ENCODE results near the gene FER. TPM values are rescaled to one million over a fixed set of nuclear protein-coding genes. Genes with fewer than 3 reads are reported as not detected.

The FER gene
- total RNA-seq, 4 donors from 2014 or later, result 2.2 to 7.5 (median 3.7) TPM

- Histone ChIP-seq H3K4me1 (no peaks in the 10 kb centered on the region), H3K36me3 (no peaks in the 10 kb centered on the region), H3K27ac (no peak overlapping the region), H3K9me3 (no peaks in the 10 kb centered on the region), H3K4me3 (no peak overlapping the region), H3K27me3 (no peaks in the 10 kb centered on the region)
- DNase-seq, result no peak
- no peak for ATAC-seq
- intact Hi-C loops (cut with DNase I; ENCODE audit: low total_unique reads), result no loop called here
- no peak for TF ChIP-seq CTCF (IDR thresholded peaks at IDR 0.05 in 4 of 5, conservative IDR thresholded peaks at IDR 0.05 in 1 of 5)
- in situ Hi-C loops (cut with MboI; ENCODE audit: low sequenced_read_pairs in 4 of 4), result no loop called here
These were observed 452.3 kb downstream of the FER start for GRCh38 chr5:109199799-109200620.

- Histone ChIP-seq H3K4me1 (no peaks in the 10 kb centered on the region), H3K36me3 (no peaks in the 10 kb centered on the region), H3K27ac (no peak overlapping the region), H3K4me3 (no peak overlapping the region), H3K27me3 (no peaks in the 10 kb centered on the region), H3K9me3 (no peaks in the 10 kb centered on the region)
- intact Hi-C loops (cut with DNase I; ENCODE audit: low total_unique reads), result no loop called here
- in situ Hi-C loops (cut with MboI; ENCODE audit: low sequenced_read_pairs in 4 of 4), result no loop called here
- TF ChIP-seq CTCF (IDR thresholded peaks at IDR 0.05 in 4 of 5, conservative IDR thresholded peaks at IDR 0.05 in 1 of 5) (no peak), POLR2A (IDR thresholded peaks at IDR 0.05) (no peak)
- no peak for ATAC-seq
- no peak for DNase-seq
These were observed 467.3 kb downstream of the FER start for GRCh38 chr5:109215040-109215439.

GRCh38 chr5:109218818-109219217 is 471.1 kb downstream of the FER start:
- in situ Hi-C loops (cut with MboI; ENCODE audit: low sequenced_read_pairs in 4 of 4) (no loop called here), intact Hi-C loops (cut with DNase I; ENCODE audit: low total_unique reads) (no loop called here)
- ATAC-seq, result no peak
- Histone ChIP-seq H3K9me3 (no peaks in the 10 kb centered on the region), H3K4me3 (no peak overlapping the region), H3K36me3 (no peaks in the 10 kb centered on the region), H3K27me3 (no peaks in the 10 kb centered on the region), H3K27ac (no peak overlapping the region), H3K4me1 (no peaks in the 10 kb centered on the region)
- TF ChIP-seq POLR2A (IDR thresholded peaks at IDR 0.05) (no peak), CTCF (IDR thresholded peaks at IDR 0.05 in 4 of 5, conservative IDR thresholded peaks at IDR 0.05 in 1 of 5) (no peak)
- DNase-seq, result no peak

- TF ChIP-seq CTCF (IDR thresholded peaks at IDR 0.05 in 4 of 5, conservative IDR thresholded peaks at IDR 0.05 in 1 of 5) (no peak), POLR2A (IDR thresholded peaks at IDR 0.05) (no peak)
- in situ Hi-C loops (cut with MboI; ENCODE audit: low sequenced_read_pairs in 4 of 4), result no loop called here
- Histone ChIP-seq H3K36me3 (no peaks in the 10 kb centered on the region), H3K4me1 (no peaks in the 10 kb centered on the region), H3K27ac (no peak overlapping the region), H3K27me3 (no peaks in the 10 kb centered on the region), H3K9me3 (no peaks in the 10 kb centered on the region), H3K4me3 (no peak overlapping the region)
- no peak for ATAC-seq
- intact Hi-C loops (cut with DNase I; ENCODE audit: low total_unique reads), result no loop called here
- DNase-seq, result no peak
These were observed 475.8 kb downstream of the FER start for GRCh38 chr5:109223531-109223930.

Data from gastrocnemius medialis (tissue), 4 donors.